ENCODE measurements around the gene RBM43.

DNA sequence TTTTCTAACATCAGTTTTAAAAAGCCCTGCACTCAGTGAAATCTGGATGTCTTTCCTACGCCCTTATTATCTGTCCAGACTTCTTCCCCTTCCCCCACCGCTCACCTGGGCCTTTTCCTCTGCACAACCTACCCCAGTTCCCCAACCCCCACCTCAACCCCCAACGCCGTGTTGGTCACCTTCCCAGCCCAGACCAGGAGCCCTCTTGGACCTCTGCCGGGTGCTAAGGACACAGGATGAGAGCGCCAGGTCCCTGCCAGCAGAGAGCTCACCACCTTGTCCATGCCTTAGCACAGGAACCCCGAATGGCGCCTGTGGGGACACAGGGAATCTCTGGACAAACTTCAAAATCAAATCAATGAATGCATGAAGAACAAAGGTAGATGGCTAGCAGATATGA, 966 bp upstream of the RBM43 start:
- TF ChIP-seq, protein P1, sequence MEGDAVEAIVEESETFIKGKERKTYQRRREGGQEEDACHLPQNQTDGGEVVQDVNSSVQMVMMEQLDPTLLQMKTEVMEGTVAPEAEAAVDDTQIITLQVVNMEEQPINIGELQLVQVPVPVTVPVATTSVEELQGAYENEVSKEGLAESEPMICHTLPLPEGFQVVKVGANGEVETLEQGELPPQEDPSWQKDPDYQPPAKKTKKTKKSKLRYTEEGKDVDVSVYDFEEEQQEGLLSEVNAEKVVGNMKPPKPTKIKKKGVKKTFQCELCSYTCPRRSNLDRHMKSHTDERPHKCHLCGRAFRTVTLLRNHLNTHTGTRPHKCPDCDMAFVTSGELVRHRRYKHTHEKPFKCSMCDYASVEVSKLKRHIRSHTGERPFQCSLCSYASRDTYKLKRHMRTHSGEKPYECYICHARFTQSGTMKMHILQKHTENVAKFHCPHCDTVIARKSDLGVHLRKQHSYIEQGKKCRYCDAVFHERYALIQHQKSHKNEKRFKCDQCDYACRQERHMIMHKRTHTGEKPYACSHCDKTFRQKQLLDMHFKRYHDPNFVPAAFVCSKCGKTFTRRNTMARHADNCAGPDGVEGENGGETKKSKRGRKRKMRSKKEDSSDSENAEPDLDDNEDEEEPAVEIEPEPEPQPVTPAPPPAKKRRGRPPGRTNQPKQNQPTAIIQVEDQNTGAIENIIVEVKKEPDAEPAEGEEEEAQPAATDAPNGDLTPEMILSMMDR (conservative IDR thresholded peaks at IDR 0.05 in 1 of 2, IDR thresholded peaks at IDR 0.05 in 1 of 2; ENCODE audit: low read depth in 1 of 2, low read length in 2 of 2) = no peak
- no peak for TF ChIP-seq EZH2 (IDR thresholded peaks at IDR 0.05; ENCODE audit: low read length, missing control alignments)
